ENCODE data around the gene BMP3.

DNA sequence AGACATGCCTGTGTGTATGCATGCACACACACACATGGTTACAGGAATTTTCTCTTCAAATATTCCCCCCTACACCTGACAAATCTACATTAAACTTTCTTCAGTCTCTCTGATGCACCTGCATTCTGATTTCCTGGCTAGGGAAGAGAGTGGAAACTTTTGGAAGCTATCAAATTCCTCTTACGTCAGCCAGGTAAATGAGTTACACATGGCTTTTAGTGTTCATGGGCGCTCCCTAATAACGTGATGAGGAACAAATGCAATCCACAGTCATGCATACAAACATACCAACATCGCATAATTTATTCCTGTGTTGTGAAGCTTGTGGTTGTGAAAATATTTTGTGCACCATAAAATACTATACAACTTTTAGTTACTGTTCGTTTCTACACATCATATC lies 34.9 kb downstream of the BMP3 start:
- TF ChIP-seq CTCF (conservative IDR thresholded peaks at IDR 0.05; ENCODE audit: low read depth, low read length) (no peak), EZH2 (IDR thresholded peaks at IDR 0.05; ENCODE audit: low read length, unreplicated experiment) (no peak), EZH2phosphoT487 (IDR thresholded peaks at IDR 0.05; ENCODE audit: borderline replicate concordance, low read length) (no peak)
